LNCaP clone FGC (cell line): Measurements from ENCODE around the gene RPN1.

Source experiments
- DNase-seq: peaks from one replicate; pipeline ENCODE4 v3.0.0-alpha.2; 2011; ENCODE audit warnings: low read depth
- H3K4me3 ChIP-seq: 2 replicates; pipeline ENCODE4 v1.5.1; 2011; ENCODE audit warnings: mild to moderate bottlenecking, low read depth, low read length, control low read depth
- TF ChIP-seq, protein P1 (sequence below): IDR thresholded peaks from 2 replicates; pipeline ENCODE4 v1.5.1; 2012; ENCODE audit warnings: mild to moderate bottlenecking; ENCODE audit not compliant: control insufficient read depth, insufficient read depth; ENCODE audit errors: extremely low read depth

Gene RPN1

DNA sequence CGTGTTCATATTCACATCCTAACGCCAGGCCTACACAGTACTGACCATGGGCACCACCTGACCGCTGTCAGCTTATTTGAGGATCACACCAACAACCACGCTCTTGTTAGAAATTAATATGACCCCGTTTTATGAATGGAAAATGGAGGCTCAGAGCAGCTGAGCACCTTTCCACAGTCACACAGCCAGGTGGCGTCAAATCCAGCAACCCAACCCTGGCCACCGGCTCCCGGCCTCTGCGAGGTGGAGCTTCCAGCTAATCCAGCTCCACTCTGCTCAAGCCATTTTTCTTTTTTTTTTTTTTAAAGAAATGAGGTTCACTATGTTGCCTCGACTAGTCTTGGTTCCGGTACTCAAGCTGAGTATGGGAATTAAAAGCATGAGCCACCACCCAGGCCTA, 41.3 kb downstream of the RPN1 start:
- H3K4me3 ChIP-seq: no peak overlapping the region
- TF ChIP-seq, protein P1, sequence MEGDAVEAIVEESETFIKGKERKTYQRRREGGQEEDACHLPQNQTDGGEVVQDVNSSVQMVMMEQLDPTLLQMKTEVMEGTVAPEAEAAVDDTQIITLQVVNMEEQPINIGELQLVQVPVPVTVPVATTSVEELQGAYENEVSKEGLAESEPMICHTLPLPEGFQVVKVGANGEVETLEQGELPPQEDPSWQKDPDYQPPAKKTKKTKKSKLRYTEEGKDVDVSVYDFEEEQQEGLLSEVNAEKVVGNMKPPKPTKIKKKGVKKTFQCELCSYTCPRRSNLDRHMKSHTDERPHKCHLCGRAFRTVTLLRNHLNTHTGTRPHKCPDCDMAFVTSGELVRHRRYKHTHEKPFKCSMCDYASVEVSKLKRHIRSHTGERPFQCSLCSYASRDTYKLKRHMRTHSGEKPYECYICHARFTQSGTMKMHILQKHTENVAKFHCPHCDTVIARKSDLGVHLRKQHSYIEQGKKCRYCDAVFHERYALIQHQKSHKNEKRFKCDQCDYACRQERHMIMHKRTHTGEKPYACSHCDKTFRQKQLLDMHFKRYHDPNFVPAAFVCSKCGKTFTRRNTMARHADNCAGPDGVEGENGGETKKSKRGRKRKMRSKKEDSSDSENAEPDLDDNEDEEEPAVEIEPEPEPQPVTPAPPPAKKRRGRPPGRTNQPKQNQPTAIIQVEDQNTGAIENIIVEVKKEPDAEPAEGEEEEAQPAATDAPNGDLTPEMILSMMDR: no peak
- no peak for DNase-seq

DNA sequence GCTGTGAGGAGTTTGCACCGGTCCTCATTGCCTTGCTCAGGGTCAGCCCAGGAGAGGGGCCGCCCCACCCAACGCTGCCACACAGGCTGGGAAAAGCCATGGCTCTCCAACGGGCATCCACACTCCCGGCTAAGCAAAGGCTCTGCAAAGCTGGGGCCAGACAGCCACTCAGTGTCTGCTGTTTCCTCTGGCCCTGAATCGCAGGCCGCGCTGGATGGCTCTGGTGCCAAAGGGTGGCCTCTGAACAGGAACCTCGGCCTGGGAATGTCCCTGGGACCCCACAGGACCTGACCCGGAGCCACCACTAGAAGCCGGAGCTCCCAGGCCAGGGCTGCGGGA, 42.9 kb downstream of the RPN1 start:
- TF ChIP-seq, protein P1: no peak
- H3K4me3 ChIP-seq: no peak overlapping the region
- no peak for DNase-seq

DNA sequence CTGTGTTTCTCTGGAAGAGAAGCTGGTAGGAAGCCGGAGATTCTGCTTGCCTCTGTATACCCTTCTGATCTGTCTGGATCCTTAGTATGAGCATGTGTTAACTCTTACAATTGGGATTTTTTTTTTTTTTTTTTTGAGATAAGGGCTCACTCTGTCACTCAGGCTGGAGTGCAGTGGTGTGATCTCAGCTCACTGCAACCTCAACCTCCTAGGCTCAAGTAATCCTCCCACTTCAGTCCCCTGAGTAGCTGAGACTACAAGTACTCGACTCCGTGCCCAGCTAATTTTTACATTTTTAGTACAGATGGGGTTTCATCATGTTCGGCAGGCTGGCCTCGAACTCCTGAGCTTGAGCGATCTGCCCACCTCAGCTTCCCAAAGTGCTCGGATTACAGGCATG, 44.5 kb downstream of the RPN1 start:
- DNase-seq: no peak
- TF ChIP-seq, protein P1: no peak
- no peak overlapping the region for H3K4me3 ChIP-seq

DNA sequence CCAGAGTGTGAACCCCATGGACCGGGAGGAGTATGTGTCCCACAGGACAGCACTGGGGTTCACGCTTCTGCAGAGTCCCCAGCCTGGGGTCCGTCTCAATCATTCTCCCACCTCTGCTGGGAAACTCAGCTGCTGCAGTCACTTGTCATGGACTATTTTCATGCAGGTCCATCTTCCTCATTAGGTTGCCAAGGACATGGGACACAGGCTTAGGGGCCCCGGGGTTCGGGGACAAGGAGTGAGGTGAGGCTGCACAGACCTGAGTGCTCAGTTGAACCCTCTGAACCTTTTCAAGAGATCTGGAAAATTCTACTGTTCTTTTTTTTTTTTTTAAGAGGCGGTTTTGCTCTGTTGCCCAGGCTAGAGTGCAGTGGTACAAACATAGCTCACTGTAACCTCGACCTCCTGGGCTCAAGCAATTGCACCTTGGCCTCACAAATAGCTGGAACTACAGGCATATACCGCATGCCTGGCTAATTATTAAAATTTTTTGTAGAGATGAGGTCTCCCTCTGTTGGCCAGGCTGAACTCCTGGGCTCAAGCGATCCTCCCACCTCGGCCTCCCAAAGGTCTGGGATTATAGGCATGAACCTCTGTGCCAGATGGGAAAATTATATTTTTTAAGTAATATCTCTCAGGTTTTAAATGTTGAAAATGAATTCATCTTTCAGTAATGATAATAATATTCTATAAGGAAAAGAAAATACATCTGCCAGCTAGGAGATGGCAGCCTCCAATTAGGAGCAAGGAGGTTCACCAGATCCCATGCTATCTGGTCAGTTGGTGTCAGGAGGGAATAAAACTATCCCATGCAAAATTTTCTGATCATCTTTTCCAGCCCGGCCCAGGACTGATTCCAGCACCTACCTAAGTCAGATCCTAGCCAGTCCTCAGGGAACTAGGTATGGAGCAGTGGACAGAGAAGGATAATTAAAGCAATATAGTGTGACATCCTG, 45.2 kb downstream of the RPN1 start:
- no peak for DNase-seq
- TF ChIP-seq, protein P1: no peak
- H3K4me3 ChIP-seq: no peak overlapping the region

DNA sequence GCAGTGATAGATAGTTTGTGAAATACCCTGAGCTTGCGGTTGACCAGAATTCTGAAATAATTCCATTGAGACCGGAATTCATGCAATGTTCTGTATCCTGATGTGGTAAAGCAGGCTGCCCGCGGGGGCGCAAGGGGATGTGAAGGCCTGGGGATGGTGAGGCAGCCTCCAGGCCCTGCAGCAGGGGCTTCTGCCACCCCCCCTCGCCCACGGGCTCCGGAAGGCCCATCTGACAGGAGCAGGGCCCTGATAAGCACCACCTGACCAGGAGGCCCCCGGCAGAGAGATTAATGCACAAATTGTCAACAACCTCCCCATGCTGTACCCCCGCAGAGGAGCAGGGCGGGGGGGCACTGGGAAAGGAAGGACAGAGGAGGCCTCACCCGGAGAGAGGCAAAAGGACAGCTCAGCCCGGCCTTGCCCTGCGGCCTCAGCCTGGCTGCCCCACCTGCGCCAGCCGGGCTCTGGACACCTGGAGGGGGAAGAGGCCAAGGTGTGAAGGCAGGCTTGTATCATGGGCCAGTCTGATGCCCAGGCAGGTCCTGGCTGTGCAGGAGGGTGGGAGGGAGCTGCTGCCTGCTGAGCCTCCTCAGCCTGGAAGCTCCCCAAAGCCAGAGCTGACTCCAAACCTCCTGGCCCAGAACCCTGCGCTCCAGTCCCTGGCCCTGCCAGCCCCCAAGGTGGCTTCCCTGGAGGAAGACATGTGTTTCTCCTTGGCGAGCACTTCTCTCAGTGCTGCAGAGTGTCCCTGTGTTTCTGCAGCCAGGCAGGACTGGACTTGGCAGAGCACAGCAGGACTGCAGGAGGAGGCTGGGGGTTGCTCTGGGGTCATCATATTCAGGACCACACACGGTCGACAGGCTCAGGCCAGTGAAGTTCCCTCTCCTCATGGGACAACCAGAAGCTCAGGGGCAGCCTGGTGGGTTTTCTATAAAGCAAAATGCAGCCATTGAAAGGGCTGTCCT, 46.5 kb downstream of the RPN1 start:
- DNase-seq: no peak
- H3K4me3 ChIP-seq: no peak overlapping the region
- TF ChIP-seq, protein P1: no peak

DNA sequence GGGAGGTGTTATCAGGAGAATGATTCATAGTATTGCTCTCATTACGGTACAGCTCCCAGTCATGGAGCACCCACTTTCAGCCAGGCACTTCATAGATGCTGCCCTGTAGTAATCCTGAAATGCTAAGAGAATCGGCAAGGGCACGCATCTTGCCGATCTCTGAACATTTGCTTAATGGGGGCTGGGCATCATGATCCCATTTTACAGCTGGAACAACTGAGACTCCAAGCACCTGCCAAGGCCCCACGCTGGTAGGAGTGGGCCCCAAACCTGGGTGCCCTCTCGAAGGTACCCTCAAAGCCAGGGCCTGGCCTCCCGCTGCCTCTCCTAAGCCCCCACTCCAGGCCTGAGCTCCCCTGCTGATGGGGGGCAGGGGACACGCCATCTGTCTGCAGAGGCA, 47.3 kb downstream of the RPN1 start:
- DNase-seq: no peak
- TF ChIP-seq, protein P1: no peak
- no peak overlapping the region for H3K4me3 ChIP-seq
